Globus pallidus (tissue), 1 donor: Measurements from ENCODE around the gene MYL1.

ENCODE experiments used
- DNase-seq: peaks from one replicate; pipeline ENCODE4 v3.0.0-alpha.2; 2015; ENCODE audit warnings: low spot score

MYL1 gene

DNA sequence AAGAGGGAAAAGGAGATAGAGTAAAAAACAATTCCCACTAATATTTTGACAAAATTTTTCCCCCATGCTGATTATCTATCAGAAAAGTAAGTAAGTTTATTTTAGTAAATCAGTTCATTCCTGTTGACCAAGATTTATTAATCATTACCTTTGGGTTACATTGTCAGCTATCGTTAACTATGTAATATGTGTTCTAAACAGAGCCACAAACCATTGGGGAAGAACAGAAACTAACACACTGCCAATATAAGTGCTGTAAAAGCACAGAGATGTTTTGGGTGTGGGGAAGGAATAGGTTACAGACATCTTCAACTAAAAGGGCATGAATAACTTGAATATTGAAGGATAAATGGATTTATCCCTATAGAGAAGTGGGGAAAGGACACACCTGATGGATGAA lies 47.3 kb downstream of the MYL1 start:
- no peak for DNase-seq

DNA sequence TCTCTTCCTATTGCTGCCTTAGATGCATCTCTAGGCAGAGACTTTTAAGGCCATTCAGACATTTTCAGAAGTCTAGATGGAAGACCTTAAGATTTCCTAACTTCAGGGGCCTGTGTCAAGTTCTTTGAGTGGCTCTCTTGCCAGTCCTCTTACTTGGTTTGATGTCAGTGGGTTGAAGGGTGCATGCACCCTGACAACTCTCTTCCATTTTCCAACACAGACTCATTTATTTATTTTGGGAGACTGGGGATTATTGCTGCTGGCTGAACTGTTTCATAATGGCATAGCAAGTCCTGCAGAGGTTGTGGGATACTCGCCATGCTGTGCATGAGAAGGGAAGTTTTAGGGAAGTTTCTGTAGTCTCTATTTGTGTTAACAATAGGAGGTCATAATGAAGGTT lies 50.7 kb downstream of the MYL1 start:
- DNase-seq, result no peak

DNA sequence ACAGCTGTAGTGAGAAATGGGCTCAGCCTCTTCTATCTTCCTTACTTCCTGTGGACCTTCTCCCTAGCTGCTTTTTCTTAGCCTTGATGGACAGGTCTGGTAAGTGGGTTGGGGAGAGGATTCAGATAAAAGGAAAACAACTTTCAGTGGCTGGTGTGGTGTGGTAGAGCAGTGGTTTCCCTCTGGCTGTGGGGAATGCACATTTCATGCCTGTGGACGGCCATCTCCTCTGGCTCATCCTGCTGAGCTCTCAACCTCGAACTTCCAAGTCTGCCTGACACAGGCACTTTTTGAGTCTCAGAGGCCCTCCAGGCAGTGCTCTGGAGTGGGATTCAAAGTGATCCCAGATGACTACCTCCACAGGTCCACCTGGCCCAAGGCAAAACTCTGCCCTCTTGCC lies 51.1 kb downstream of the MYL1 start:
- no peak for DNase-seq

DNA sequence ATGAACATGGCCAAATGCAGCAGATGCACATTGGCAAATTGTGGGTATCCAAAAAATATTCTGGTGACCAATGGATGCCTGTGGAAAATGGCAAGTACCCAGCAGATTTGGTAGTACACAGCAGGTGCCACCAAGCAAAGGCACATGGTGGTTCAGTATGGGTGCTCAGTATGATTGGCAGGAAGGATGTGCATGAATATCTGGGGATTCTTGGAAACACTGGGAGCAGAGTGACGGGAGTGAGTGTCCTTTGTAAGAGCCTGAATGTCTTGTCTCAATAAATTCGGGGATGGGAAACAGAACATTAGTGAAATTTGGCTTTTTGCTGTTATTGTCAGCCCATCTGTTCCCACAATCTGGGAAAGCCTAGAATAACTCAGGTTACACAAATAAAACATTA lies 52.9 kb downstream of the MYL1 start:
- DNase-seq, result no peak

DNA sequence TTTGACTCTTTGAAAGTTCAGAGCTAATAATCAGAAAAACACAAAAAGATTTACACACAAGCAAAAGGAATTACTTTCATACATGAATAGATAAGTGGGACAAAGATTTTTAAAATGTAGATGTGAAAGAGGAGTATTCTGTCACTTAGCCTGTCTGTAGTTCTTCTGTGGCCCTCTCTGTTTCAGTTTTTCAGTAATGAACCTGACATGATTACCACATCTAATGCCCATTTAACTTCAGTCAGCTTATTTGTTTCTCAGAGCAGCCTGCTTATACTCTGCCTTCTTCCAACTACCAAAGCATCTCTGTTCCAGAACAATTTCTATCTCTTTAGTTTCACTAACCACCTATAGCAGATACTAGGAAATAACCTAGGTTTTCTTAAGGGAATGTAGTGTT lies 55.3 kb downstream of the MYL1 start:
- no peak for DNase-seq

DNA sequence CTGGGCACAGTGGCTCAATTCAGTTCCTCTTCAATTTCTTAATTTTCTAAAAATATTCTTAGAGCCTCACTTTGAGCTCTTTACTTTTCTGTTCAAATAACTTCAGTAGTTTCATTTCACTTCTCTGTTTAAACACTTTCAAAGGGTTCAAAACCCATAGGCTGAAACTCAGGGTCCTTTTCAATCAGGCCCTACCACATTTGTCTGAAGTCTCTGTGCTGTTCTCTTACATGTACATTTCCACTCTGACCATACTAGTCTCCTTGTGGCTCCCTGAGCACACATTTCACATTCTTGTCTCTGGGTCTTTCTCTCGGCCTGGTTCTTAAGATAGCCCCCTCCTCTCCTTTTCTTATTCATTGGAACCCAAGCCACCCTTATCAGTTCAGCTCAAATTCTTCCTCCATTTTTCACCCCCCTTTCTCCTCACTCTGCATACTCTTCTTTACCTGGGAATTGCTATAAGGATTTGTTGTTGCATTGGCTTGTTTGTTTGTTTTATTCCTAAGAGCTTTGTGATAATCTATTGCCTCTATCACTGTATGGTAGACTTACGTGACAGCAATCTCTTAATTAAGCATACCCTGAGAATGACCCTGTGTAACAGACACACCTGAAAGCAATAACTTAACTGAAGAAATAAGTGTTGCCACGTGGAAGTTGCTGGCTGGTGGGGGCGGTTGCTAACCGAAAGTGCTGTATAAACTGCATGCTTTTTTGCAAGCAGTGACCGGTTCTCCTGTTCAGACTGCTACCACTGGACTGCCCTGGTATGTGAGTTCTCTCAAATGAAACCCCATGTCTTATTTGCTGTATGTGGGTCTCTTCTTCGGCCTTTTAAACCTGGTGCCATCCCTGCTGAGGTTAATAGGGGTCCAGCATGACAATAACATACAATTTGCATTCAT lies 62.0 kb downstream of the MYL1 start:
- no peak for DNase-seq

DNA sequence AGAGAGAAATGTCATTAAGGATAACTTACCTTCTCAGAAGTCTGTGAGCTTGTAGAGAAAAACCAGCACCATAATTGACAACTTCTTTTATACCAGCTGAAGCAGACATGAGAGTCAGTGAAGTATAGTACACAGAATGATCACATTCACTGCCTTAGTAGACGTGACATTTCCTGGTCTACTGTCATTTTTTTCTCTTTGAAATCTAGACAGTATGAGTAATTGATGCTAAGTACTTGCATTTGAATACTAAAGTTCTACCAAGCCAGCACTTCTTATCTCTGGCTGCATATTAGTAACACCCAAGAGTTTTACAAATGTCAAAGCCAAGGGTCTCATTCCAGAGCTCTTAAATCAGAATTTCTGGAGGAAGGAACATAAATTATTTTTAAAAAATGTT lies 64.4 kb downstream of the MYL1 start:
- DNase-seq, result no peak
